NCI-H345 treated with DMSO at 0.1 percent for 48 hours (cell line): ENCODE measurements around the gene RELL1.
"Not testable (repeated sequence)": the region's sequence is repeated elsewhere in the genome, so short reads cannot be mapped to it uniquely, and the experiment has no call there.

Experiments
- DNase-seq: peaks from one replicate; lab custom pipeline; 2025; ENCODE audit not compliant: unreplicated experiment; lab: John Stamatoyannopoulos, UW

Gene RELL1

DNA sequence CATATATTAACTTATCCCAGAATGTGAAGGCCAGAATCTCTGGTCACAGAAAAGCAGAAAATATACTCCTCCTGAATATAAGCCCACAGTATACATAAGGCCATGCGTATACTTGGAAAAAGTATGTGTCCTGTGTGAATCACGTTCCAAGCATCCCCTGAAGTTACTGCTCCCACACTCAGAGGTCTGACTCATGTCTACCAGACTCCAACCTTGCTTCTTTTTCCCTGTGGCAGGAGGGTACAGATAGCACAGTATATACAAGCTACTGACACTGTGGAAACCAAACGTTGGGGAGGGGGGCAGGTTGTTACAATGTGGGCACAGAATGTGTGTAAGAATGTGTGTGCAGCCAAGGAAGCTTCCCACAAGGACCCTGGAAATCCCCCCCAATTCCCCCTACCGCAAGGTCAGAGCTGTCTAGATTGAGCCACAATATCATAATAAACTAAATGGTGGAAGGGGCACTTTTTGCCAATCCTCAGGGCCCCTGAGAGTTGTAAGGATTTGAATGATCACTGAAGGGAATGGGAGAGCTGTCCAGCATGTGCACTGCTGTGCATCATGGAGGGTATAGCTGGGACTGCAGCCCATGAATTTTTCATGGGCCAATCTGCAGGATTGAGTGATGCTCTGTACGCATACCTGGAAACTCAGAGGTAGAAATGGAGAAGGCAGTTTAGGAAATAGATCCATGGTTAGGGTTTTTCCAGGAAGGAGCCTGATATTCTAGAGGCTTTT, 7.4 kb upstream of the RELL1 start:
- DNase-seq, result no peak

DNA sequence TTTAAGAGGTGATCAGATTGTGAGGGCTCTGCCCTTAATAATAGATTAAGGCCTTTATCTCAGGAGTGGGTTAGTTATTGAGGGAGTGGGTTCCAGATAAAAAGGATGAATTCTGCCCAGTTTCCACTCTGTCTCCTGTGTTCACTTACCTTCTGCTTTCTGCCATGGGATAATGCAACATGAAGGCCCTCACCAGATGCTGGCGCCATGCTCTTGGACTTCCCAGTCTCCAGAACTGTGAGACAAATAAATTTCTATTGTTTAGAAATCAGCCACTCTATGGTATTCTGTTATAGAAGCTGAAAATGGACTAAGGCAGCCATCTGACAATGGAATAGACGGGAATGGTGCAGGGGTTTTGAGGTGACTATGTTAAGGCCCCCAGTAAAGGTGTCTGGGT, 6.9 kb upstream of the RELL1 start:
- DNase-seq, result no peak

DNA sequence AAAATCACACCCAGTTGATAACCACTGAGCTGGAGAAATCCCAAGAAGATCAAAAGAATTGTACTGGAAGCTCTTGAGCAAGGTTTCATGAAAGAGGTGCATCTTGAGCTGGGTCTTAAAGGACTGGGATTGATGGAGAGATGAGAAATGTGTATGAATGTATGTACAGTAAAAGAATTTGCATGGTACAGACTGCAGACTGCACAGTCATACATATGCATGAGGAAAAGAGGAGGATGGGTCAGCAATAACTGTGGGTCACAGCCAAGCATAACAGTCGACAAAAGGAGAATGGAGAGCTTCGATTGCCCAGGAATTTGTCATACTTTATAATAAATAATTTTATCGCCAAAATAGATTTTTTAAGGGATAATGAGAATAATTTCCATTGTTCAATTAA, 4.8 kb upstream of the RELL1 start:
- DNase-seq, result no peak

DNA sequence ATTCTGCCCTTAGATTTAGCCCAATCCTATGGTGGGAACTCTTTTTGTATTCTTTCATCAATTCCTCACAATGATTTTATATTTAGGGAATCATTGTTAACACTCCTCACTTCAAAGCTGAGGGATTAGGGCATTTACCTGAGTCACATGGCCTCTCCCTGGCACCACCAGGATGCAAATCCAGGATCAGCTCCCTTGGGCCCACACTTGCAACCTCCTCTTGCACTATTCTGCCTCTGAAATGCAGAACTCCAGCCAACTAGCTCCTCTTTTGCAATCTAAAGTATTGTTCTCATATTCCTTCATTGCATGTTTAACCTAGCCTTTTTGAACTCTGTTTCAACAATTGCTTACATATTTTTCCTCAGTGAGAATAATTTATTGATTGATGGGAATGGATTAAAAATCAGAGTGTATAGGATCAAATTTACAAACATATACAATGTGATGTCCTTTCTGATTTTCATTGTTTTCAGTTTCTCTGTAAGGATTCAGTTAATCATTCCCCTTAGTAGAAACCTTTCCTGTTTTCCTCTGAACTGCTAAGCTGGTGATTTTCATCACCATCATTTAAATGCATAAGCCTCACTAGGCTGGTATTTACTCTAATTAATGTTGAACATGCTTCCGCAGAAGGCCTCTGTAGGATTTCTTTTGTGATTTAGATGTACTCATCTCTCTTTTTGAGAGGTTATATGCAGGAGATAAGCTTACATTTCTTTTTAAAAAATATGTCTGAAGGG, 3.3 kb upstream of the RELL1 start:
- no peak for DNase-seq

DNA sequence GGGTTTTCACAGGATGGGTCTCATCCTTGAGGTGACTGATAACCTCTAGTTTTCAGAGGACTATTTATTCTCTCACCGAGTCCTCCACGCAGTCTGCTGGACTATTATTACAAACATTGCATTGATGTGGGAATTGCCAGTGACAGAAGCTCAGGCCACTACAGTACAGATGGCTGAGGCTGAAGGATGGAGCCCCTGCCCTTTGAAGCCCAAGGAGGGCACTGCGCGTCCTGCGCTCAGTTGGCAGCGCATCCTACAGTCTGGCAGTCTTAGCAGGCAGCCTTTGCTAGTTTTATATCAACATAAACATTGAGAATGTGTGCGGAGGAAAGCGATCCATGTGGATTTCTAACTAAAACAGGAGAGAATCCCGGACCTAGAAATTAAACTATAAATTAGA, 1.5 kb upstream of the RELL1 start:
- no peak for DNase-seq

DNA sequence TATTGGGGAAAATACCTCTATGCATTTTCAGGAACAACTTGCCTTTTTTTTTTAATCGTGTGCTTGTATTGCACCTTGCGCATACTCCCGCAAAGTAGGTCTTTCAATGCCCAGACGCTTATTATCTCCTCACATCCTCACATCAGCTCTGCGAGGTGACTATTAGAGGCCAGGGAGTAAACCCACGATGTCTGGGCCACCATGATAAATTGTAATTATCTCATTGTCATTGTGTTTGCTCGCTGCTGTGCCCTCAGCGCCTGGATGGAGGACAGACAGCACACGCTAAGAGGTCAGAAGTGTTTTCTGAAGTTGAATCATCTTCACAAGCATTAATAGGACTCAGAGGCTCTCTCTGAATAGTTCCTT, 1.0 kb upstream of the RELL1 start:
- DNase-seq, result peak; percentile 56

DNA sequence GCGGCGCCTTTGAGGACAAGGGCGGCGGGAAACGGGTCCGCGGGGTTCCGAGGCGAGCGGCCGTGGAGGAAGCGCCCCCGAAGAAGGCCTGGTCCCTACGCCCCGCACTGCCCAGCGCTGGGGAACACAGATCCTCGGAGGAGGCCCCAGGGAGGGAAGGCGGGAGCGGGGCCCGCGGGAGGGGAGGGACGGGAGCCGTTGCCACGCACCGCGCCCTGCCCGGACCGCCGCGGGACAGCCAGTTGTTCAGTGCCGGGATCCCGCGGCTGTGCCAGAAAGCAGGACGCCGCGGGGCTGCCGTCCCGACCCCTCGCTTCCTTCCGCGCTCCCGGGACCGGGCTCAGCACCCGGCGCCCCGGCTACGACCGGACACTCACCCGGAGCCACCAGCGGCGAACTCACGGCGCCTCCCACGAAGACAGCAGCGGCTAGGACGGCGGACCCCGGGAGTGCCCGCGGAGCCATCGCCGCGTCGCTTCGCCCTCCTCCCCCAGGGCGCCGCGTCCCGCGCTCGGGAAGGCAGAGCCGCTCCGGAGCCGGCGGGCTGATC, 278 bp downstream of the RELL1 start:
- no peak for DNase-seq

DNA sequence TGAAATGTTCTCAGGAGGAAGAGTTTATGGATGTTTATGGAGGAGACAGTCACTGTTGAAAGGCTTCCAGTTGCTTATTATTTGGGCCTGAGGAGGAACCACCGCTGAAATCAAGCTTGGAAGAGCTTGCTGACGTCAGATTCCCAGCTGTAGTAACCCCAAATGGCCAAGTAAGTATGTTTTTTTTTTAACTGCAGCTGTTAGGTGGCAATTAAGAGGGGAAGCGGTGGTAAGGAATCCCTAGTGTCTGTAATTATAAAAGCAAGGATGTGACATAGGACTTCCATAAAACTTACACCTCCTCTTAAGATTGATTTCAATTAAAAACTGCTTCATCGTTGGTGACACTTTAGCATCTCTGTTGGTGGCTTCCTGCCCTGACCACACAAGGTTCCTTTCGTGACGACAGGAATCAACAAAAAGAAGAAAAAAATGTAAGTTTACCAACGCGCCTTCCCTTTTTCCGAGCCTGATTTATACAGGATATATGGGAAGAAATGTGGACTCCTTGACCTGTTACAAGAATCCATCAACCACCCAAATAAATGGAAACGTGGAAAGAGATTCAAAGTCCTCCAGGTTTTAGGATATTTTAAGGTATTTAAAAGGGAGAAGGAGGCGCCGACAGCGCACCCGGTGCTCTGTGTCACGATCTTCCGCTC, 884 bp downstream of the RELL1 start:
- no peak for DNase-seq

DNA sequence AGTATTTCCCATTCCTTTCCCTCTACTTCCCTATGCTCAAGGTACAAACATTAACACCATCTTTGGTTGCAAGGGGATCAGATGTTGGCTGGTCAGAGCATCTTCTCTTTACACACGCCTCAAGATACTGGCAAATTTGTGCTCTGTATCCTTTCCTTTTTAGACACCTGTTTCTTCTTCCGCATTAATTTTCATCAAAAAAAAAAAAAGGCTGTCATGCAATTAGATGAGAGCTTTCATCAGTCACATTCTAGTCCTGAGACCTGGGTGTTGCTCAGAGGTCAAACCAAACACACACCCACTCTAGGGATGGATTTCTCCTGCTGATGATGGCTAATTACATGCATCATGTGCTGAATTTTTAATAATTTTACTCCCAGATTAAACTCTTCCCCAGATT, 2.0 kb downstream of the RELL1 start:
- no peak for DNase-seq

DNA sequence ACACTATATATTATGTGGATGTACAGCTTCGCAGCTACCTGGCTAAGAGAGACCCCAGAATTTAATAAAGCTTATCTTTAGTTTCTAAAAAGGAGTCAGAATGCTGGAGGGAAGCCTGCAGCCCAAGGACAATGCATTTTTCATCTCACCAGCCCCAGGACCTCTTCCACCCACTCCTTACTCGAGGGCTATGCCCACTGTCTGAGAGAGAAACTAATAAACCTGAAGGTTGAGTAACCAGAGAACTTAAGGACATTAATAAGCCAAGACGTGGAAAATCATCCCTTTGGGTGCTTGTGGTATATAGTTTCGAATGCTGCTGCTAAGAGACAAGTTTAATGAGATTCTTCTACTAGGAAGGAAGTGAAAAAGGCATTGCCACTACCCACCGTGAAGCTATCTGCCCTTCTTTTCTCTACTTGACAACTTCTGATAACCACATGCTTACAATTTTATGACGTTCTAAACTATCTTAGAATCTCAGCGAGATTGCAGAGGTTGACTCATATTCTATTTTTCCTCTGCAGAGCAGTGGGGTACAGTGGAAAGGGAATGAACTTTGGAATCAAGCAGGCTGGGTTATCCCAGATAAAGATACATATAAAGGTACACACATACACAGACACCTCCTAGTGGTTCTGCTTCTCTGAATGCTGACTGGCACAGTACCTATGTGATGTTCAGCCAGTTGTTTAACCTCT, 3.3 kb downstream of the RELL1 start:
- no peak for DNase-seq

DNA sequence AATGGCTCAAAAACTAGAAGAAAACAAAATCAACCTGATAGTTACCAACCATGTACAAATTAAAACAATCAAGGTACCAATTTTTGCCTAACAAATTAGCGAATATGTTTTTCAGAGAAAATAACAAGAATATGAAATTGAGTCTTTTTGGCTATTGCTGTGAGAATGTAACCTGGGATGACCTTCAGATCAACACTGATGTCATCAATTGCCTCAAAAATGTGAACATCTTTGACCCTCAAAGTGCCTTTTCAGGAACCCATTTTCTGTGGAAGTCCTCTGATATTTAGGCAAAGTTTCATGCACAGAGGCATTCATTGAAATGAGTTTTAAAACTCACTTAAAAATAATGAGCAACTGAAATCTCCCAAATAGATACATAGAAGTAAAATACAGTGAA, 6.1 kb downstream of the RELL1 start:
- no peak for DNase-seq

DNA sequence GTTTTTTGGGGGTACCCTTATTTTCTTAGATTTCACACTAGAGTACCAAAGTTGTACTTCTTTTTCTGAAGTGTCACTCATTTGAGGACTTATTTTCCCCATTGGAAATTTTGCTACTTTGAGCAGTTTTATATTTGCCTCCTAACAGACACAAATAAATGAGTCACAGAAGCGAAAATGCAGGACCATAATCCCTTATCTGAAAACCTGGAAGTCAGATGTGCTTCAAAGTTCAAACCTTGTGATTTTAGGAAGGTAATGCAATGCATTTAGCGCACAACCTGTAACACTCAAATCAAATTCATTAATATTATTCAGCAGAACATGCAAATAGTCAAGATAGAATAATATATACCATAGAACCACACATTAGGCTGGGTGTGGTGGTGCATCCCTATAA, 6.9 kb downstream of the RELL1 start:
- no peak for DNase-seq

DNA sequence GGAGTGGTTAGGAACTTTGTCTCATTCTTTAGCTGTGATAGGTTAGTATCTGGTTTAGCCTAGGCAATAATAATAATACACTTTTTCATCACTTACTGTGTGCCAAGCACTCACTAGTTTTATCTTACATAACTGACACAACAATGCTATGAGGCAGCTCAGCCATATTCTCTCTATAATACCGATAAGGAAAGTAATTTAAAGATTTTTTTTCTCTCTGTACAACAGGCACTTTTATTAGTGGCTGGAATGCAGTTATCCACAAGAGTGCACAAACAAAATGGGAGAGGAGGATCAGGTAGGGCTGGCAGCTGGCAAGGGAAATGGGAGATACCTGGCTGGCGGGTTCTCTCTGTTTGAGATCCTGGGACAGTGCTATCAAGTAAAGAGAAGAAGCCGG, 7.6 kb downstream of the RELL1 start:
- DNase-seq, result no peak

DNA sequence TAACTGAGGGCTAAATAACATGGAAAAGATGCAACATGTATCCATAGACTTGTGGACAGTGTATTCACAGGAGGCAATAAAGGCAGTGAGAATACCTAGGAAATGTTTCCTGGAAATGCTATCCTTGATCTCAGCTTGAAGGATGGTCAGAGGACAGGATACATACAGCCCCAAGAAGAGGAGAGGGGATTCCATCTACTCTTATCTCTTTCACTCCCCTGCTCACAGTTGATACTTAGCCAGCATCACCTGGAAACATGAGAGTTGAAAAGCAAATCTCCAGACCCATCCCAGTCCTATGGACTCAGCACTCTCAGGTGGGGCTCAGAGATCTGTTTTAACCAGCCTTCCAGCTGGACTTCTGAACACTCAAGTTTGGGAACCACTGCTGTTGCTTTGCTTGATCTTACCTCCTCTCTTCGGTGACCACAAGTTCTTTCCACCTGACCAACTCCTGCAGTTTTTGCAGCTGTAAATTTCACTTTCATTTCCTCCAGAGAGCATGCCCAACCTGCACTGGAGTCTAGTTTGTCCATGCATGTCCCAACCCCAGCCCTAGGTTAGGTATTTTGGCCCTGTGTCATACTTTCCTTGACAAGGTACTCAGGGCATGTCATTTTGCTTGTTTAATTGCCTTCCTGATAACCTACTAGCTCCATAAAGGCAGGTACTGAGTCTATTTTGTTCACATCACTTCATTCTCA, 10.4 kb downstream of the RELL1 start:
- no peak for DNase-seq

DNA sequence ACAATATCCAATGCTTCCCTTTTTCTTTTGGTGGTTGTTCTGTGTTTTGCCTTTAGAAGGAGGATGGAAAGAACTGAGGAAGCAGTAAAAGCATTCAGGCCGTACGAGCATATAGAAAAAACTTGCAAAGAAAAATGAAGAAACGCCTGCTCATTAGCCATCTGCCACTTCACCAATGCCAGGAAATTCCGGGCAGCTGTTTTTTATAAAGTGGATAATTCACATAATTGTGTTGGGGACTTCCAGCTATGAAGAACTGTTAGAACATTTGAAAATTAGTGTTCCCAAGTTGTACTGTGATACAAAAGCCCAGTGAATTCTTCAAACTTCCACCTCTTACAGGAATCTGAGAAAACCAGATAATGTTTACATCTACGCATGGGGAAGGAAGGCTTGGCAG, 11.7 kb downstream of the RELL1 start:
- DNase-seq, result no peak

DNA sequence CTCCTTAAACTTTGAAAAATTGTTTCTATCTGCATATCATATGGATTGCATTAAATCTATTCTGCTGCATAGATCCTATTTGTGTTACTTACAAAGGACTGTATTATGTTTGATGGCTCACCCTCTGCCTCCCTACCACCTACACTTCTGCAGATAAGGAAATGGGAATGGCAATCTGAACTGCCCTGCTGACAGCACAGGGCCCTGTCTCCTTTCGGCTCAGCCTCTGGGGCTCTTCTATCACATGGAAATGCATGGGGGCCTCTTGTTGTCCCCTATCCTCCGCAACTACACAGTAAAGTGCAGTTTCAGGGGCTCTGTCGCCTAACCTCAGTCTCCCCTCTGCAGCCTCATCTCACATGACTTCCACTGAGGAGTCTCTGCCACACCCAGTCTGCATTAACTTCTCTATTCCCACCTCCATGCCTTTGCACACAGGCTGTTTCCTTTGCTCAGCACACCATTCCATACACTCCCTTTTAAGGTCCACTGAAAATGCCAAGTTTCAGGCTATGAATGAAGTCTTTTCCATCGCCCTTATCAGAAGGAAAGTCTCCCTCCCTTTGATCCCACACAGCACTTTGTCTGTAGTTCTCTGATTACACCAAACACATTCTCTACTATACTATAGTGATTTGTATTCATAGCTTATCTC, 12.5 kb downstream of the RELL1 start:
- no peak for DNase-seq

DNA sequence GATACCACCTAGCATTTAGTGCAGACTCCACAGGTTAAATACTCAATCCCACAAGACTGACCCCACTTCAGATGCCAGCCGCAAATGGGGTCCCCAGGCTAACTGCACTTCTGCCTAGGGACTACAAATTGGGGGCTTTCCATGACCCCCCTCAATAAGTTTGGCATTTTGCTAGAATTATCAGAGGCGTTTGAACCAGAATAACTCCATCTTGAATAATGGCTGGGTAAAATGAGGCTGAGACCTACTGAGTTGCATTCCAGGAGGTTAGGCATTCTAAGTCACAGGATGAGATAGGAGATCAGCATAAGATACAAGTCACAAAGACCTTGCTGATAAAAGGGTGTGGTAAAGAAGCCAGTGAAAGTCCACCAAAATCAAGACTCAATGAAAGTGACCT, 15.1 kb downstream of the RELL1 start:
- no peak for DNase-seq

DNA sequence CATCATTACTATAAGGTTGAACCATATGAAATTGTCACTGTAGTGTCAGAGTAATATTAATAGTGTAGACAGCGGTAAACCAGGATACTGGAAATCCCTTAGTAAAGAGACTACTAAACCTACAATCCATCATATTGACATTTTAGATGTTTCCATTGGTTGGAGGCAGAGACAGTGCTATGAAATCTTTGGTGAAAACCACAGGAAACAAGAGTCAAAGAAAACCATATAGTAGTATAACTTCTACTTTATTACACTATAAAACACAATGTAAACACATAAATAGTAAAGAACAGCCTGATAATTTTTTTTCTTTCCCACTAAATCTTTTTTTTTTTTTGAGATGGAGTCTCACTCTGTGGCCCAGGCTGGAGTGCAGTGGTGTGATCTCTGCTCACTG, 15.9 kb downstream of the RELL1 start:
- no peak for DNase-seq

DNA sequence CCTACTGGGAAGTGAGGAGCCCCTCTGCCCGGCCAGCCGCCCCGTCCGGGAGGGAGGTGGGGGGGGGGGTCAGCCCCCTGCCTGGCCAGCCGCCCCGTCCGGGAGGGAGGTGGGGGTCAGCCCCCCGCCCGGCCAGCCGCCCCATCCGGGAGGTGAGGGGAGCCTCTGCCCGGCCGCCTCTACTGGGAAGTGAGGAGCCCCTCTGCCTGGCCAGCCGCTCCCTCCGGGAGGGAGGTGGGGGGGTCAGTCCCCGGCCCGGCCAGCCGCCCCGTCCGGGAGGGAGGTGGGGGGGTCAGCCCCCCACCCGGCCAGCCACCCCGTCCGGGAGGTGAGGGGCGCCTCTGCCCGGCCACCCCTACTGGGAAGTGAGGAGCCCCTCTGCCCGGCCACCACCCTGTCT, 17.1 kb downstream of the RELL1 start:
- DNase-seq, result not testable (repeated sequence)
